SU-DHL-6 (cell line): ENCODE measurements around the gene AHR.

Source experiments
- CTCF ChIP-seq: fragments of 200-600 bp; sonication (generic); IDR thresholded peaks from one replicate; pipeline ENCODE4 v1.5.1; 2017; ENCODE audit warnings: antibody characterized with exemption, mild to moderate bottlenecking, low read length, moderate library complexity; ENCODE audit not compliant: insufficient read depth, poor library complexity, severe bottlenecking
- EZH2phosphoT487 ChIP-seq: fragments of 200-600 bp; sonication (generic), shearing (Covaris generic); conservative IDR thresholded peaks from 2 replicates; pipeline ENCODE4 v1.6.1; 2018; ENCODE audit warnings: mild to moderate bottlenecking, antibody characterized with exemption, low read length, moderate library complexity, mixed read lengths

GRCh38 chr7:17340655-17341054 lies 42.2 kb downstream of the AHR start:
- TF ChIP-seq CTCF (no peak), EZH2phosphoT487 (no peak)
